22Rv1 (cell line): ENCODE data around the gene KCNQ2.

Experiments
- H3K27ac ChIP-seq: fragments of 450-650 bp; 2 replicates; pipeline ENCODE4 v1.5.1; 2017
- ZFX ChIP-seq: fragments of 450-650 bp; IDR thresholded peaks from 2 replicates; pipeline ENCODE4 v1.6.1; 2017; ENCODE audit warnings: antibody characterized with exemption, borderline replicate concordance
- TF ChIP-seq, protein P1 (sequence below): fragments of 450-650 bp; IDR thresholded peaks from 2 replicates; pipeline ENCODE4 v1.5.1; 2017; ENCODE audit warnings: mild to moderate bottlenecking

The KCNQ2 gene

DNA sequence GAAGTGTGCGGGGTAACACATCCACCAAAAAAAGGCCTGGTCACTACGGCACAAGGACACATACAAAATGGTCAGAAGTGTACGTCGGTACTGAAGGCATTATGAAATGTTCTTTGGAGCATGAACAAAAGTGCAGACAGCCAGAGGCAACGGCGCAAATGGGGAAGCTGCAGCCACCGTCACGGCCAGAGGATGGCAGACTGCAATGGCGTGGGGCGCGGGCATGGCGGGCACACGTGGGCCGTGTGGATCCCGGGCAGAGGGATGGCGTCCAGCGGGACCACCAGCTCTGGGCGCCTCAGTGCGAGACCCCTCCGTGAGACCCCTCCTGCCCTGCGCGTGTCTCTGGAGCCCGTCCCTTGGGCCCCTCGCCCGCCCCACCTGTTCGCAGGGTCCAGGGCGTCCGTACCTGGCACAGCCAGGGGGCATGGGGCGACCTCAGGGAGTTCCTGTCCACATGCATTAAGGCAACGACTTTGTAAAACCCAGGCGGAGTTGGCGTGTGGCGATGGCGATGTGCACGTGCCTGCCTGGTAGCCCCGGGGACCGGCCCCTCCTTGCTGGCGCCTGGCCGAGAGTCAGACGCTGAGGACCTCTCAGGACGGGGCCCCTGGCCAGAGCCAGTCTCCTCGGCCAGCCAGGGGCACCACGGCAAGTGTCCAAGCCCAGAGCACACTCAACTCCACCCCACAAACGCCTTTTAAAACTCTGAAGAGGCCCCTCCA, 71.8 kb downstream of the KCNQ2 start:
- TF ChIP-seq ZFX: no peak
- TF ChIP-seq, protein P1, sequence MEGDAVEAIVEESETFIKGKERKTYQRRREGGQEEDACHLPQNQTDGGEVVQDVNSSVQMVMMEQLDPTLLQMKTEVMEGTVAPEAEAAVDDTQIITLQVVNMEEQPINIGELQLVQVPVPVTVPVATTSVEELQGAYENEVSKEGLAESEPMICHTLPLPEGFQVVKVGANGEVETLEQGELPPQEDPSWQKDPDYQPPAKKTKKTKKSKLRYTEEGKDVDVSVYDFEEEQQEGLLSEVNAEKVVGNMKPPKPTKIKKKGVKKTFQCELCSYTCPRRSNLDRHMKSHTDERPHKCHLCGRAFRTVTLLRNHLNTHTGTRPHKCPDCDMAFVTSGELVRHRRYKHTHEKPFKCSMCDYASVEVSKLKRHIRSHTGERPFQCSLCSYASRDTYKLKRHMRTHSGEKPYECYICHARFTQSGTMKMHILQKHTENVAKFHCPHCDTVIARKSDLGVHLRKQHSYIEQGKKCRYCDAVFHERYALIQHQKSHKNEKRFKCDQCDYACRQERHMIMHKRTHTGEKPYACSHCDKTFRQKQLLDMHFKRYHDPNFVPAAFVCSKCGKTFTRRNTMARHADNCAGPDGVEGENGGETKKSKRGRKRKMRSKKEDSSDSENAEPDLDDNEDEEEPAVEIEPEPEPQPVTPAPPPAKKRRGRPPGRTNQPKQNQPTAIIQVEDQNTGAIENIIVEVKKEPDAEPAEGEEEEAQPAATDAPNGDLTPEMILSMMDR: peak; percentile 21; the same call in 1 of the 2 replicates
- no peak overlapping the region for H3K27ac ChIP-seq

DNA sequence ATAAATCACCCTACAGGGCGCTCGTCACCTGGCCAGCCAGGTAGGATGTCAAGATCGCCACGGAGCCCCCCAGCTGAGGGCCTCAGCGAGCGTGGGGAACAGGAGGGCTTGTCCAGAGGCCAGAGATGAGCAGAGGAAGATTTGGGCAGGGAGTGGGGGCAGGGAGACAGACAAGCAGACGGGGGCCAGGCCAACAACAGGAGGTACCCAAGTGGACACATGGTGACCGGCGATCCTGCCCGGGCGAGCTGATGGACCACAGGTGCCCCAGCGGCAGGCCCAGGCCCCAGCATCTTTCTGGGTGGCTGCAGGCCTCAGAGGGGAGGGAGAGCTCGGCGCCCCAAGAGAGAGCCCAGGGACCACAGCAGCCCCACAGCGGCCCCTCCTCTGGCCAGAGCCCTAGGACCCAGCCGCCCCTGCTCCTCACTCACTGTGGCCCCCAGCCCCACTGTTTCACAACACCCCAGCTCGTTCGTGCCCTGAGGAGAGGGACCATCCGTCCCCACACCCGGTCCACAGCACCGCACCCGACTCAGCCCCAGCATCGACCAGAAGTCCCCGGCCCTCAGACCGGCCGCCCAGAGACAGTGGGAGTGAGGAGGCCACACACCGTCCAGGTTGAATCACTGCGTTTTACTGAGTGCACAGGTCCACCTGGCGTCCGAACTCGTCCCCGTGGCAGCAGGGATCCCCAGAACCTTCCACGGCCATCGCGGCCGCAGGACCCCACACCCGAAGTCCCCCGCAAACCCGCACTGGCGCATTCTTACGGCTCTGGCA, 72.7 kb downstream of the KCNQ2 start:
- TF ChIP-seq, protein P1: no peak
- TF ChIP-seq ZFX: no peak
- H3K27ac ChIP-seq: no peak overlapping the region

DNA sequence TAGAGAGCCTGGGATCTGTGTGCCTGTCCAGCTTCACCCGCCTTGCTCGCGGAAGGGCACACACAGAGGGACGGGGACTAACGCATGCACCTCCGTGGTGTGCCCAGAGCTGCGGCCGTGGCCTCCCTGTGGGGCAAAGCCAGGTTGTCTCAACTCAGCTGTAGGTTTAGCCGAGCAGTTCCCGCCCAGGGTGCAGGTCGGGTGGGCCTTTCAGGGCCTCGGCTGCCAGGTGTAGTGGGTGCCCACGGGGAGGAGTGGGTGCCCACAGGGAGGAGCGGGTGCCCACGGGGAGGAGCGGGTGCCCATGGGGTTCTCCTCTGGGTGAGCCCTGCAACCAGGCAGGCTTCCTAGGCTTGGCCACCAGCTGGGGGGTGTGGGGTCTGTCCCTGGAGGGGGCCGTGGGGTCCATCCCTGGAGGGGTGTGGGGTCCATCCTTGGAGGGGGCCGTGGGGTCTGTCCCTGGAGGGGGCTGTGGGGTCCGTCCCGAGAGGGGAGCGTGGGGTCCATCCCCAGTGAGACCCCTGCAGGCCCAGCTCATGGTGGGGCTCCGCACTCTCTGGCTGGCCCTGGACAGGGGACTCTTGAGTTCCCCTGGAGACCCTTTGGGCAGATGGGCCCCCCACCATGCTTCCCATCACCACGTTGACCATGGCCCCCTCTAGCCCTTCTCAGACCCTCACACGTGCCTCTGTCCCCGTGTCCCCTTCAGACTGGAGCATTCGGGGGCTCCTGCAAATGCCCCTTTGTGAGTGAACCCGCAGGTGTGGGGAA, 73.5 kb downstream of the KCNQ2 start:
- TF ChIP-seq, protein P1: no peak
- TF ChIP-seq ZFX: no peak

DNA sequence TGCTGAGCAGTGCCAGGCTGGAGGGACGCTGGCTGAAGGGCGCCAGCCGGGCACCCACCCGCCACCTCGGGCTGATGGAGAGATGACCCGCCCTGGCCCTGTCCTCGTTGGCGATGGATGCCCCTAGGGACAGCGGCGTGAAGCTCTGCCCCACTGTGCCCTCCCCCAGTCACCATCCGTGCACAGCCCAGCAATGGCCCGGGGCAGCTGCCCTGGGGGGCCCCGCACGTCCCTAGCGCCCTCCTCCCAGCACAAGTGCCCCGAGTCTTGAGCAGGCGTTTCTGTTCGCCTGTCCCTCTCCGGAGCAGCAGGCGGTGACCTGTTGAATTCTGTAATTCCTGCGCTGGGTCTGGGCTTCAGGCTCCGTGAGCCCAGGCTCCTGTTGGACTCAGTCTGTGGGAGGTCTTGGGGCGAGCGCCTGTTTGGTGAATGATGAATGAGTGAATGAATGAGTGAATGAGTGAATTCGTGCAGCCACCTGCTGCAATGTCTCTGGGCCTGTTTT, 74.5 kb downstream of the KCNQ2 start:
- TF ChIP-seq, protein P1: no peak
- no peak for TF ChIP-seq ZFX
- H3K27ac ChIP-seq: no peak overlapping the region

More for the DNA sequence above, 73.5 kb downstream of the KCNQ2 start:
- H3K27ac ChIP-seq: no peak overlapping the region

DNA sequence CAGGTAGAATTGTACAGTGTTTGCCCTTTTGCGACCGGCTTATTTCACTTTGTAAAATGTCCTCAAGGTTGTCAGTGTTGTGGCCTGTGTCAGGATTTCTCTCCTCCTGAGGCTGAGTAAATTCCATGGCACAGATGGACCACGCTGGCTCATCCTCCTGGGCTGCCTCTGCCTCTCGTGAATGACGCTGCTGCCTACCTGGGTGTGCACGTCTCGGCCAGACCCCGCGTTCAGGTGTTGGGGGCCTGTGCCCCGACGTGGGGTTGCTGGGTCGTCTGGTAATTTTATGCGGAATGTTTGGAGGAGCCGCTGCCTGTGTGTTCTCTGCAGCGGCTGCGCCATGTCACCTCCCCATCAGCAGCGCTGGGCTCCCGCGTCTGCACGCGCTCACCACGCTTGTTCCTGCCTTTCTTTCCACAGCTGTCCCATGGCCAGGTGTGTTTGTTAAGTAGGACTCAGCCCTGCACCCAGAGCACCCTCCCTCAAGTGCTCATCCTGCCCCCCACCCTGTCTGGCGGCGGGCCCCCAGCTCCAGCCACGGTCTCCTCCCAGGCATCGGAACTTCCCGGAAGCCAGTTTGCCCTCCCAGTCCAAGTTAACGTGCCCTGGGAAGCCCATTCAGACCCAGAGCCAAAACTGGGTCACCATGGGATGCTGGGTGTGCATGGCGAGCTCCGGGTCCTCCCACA, 75.2 kb downstream of the KCNQ2 start:
- TF ChIP-seq, protein P1: no peak
- TF ChIP-seq ZFX: no peak
- H3K27ac ChIP-seq: no peak overlapping the region

DNA sequence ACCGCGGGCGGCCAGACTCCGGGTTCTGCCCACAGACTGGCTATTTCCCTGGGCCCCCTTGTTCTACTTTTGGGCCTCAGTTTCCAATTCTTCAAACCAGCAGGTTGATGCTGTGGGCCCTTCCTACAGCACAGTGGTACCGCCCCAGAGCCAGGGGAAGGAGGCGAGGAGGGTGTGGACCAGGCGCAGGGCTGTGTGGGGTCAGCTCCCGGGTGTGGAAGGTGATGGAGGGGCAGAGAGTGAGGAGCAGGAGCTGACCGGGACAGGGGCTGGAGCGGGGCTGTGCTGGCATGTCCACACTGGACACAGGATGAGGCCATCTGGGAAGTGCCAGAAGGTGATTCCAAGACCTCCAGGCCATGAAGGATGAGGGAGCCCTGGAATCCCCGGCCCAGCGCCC, 76.2 kb downstream of the KCNQ2 start:
- no peak for TF ChIP-seq ZFX
- TF ChIP-seq, protein P1: no peak
- H3K27ac ChIP-seq: no peak overlapping the region
